ENCODE results near the gene PPBP.
"Not testable (repeated sequence)": the region's sequence is repeated elsewhere in the genome, so short reads cannot be mapped to it uniquely, and the experiment has no call there.

PPBP gene

GRCh38 chr4:73952352-73952751 is 35.6 kb downstream of the PPBP start:
- POLR2A ChIA-PET = no interaction called here
- TF ChIP-seq HDGF (IDR thresholded peaks at IDR 0.05; ENCODE audit: borderline replicate concordance) (no peak), L3MBTL2 (conservative IDR thresholded peaks at IDR 0.05) (no peak), NFRKB (IDR thresholded peaks at IDR 0.05) (no peak), FOXA1 (IDR thresholded peaks at IDR 0.05) (no peak), TARDBP (IDR thresholded peaks at IDR 0.05) (no peak), ZNF384 (IDR thresholded peaks at IDR 0.05) (no peak)
- DNase-seq (ENCODE audit: extremely low spot score) = no peak
- CTCF ChIA-PET = no interaction called here

GRCh38 chr4:73950376-73950920 is 37.5 kb downstream of the PPBP start:
- CTCF ChIA-PET; DNase-seq (ENCODE audit: extremely low spot score); POLR2A ChIA-PET: not testable (repeated sequence)

GRCh38 chr4:73948990-73949706 is 38.8 kb downstream of the PPBP start:
- POLR2A ChIA-PET = no interaction called here
- DNase-seq (ENCODE audit: extremely low spot score) = no peak
- CTCF ChIA-PET = no interaction called here
- TF ChIP-seq FOXM1 (IDR thresholded peaks at IDR 0.05; ENCODE audit: borderline replicate concordance) = no peak
- no peak for TF ChIP-seq FOXK2 (IDR thresholded peaks at IDR 0.05)
- no peak for TF ChIP-seq PKNOX1 (IDR thresholded peaks at IDR 0.05)
- no peak for TF ChIP-seq SUZ12 (IDR thresholded peaks at IDR 0.05)
- TF ChIP-seq ARNT (IDR thresholded peaks at IDR 0.05) = no peak
- no peak for TF ChIP-seq ZNF384 (IDR thresholded peaks at IDR 0.05)

- ChIA-PET CTCF (no interaction called here), POLR2A (no interaction called here)
- TF ChIP-seq TARDBP (IDR thresholded peaks at IDR 0.05) = no peak
- TF ChIP-seq ELF4 (IDR thresholded peaks at IDR 0.05) = no peak
- no peak for TF ChIP-seq SP1 (IDR thresholded peaks at IDR 0.05)
- TF ChIP-seq FOXK2 (IDR thresholded peaks at IDR 0.05) = no peak
- TF ChIP-seq LEF1 (IDR thresholded peaks at IDR 0.05; ENCODE audit: borderline replicate concordance) = no peak
- no peak for TF ChIP-seq ZNF384 (IDR thresholded peaks at IDR 0.05)
- TF ChIP-seq PKNOX1 (IDR thresholded peaks at IDR 0.05) = no peak
- TF ChIP-seq ARNT (IDR thresholded peaks at IDR 0.05) = no peak
- TF ChIP-seq FOXA1 (IDR thresholded peaks at IDR 0.05) = no peak
- TF ChIP-seq BHLHE40 (IDR thresholded peaks at IDR 0.05; ENCODE audit: borderline replicate concordance) = no peak
- no peak for TF ChIP-seq CTBP1 (IDR thresholded peaks at IDR 0.05; ENCODE audit: borderline replicate concordance)
- no peak for TF ChIP-seq FOXM1 (IDR thresholded peaks at IDR 0.05; ENCODE audit: borderline replicate concordance)
- TF ChIP-seq L3MBTL2 (conservative IDR thresholded peaks at IDR 0.05) = no peak
- DNase-seq (ENCODE audit: extremely low spot score) = no peak
Observed at GRCh38 chr4:73948291-73948690, 39.7 kb downstream of the PPBP start.

GRCh38 chr4:73947239-73947985 is 40.6 kb downstream of the PPBP start:
- CTCF ChIA-PET = interaction anchor here (0.7 to 0.9 kb wide), 2 partner anchors 17 to 727 kb away, joined by 4 to 5 read pairs; no protein-coding TSS in a partner anchor
- POLR2A ChIA-PET = no interaction called here
- no peak for DNase-seq (ENCODE audit: extremely low spot score)
- TF ChIP-seq TARDBP (IDR thresholded peaks at IDR 0.05) (no peak), NFRKB (IDR thresholded peaks at IDR 0.05) (no peak), FOXM1 (IDR thresholded peaks at IDR 0.05; ENCODE audit: borderline replicate concordance) (no peak), LEF1 (IDR thresholded peaks at IDR 0.05; ENCODE audit: borderline replicate concordance) (no peak), SP1 (IDR thresholded peaks at IDR 0.05) (no peak), ZNF384 (IDR thresholded peaks at IDR 0.05) (no peak), PKNOX1 (IDR thresholded peaks at IDR 0.05) (no peak), FOXA1 (IDR thresholded peaks at IDR 0.05) (no peak), L3MBTL2 (conservative IDR thresholded peaks at IDR 0.05) (no peak), BHLHE40 (IDR thresholded peaks at IDR 0.05; ENCODE audit: borderline replicate concordance) (no peak), ARNT (IDR thresholded peaks at IDR 0.05) (no peak), FOXK2 (IDR thresholded peaks at IDR 0.05) (no peak), CTBP1 (IDR thresholded peaks at IDR 0.05; ENCODE audit: borderline replicate concordance) (no peak), SUZ12 (IDR thresholded peaks at IDR 0.05) (no peak)

- ChIA-PET CTCF (interaction anchor here (0.6 to 1.3 kb wide), 2 partner anchors 25 to 372 kb away, joined by 4 to 5 read pairs; no protein-coding TSS in a partner anchor), POLR2A (no interaction called here)
- no peak for DNase-seq (ENCODE audit: extremely low spot score)
- TF ChIP-seq FOXM1 (IDR thresholded peaks at IDR 0.05; ENCODE audit: borderline replicate concordance) (no peak), FOXK2 (IDR thresholded peaks at IDR 0.05) (no peak), ELF4 (IDR thresholded peaks at IDR 0.05) (no peak), TARDBP (IDR thresholded peaks at IDR 0.05) (no peak), LEF1 (IDR thresholded peaks at IDR 0.05; ENCODE audit: borderline replicate concordance) (no peak), NFRKB (IDR thresholded peaks at IDR 0.05) (no peak), L3MBTL2 (conservative IDR thresholded peaks at IDR 0.05) (no peak), BHLHE40 (IDR thresholded peaks at IDR 0.05; ENCODE audit: borderline replicate concordance) (no peak), SP1 (IDR thresholded peaks at IDR 0.05) (no peak), ZNF384 (IDR thresholded peaks at IDR 0.05) (no peak), HDGF (IDR thresholded peaks at IDR 0.05; ENCODE audit: borderline replicate concordance) (no peak), CTBP1 (IDR thresholded peaks at IDR 0.05; ENCODE audit: borderline replicate concordance) (no peak), SUZ12 (IDR thresholded peaks at IDR 0.05) (no peak), PKNOX1 (IDR thresholded peaks at IDR 0.05) (no peak), FOXA1 (IDR thresholded peaks at IDR 0.05) (no peak), ARNT (IDR thresholded peaks at IDR 0.05) (no peak)
Observed at GRCh38 chr4:73945674-73946449, 42.1 kb downstream of the PPBP start.
